ENCODE results near the gene CBX5.
A peak's percentile ranks its signal among the peaks of the same experiment; 100 is the strongest.
"Not testable (repeated sequence)": the region's sequence is repeated elsewhere in the genome, so short reads cannot be mapped to it uniquely, and the experiment has no call there.

CBX5 gene

GRCh38 chr12:54279632-54280467 lies at the start of gene CBX5:
Gene CBX5, minus strand, starts transcription at chr12:54280122. Its CDS starts 22,472 bp downstream, at chr12:54257650.
- peak; percentile 99 for DNase-seq

DNA sequence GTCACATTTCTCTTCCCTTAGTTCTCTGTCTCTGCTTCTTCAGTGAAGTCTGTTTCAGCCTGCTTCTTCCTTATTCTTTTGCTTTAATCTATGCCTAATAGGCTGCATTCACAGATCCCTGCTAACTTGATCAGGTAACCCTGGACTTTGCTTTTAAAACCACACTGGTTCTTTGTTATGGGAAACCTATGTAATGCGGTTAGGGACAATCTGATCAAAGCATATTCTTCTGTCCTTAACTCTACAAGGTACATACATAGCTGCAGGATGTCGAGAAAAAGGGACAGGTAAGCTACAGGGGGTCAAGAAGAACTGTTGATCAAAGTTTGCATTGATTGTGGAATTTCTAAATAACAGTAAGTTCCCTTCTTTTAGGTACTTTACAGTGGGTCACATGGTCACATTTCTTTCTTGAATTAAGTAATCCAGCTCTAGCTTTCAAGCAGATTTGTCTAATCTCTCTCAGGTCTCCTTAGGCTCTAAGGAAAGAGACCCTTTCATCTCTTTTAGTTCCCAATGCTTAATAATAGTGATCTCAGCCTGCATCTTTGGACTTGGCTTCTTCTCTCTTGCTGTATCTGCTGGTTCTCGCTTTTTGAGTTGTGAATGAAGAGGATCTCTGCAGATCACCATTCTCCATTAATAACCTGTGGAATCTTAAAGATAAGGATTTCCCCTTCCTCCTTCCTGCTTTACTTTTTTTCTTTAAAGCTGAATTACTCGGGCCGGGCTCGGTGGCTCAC lies 48.8 kb upstream of the CBX5 start:
- DNase-seq, result no peak

DNA sequence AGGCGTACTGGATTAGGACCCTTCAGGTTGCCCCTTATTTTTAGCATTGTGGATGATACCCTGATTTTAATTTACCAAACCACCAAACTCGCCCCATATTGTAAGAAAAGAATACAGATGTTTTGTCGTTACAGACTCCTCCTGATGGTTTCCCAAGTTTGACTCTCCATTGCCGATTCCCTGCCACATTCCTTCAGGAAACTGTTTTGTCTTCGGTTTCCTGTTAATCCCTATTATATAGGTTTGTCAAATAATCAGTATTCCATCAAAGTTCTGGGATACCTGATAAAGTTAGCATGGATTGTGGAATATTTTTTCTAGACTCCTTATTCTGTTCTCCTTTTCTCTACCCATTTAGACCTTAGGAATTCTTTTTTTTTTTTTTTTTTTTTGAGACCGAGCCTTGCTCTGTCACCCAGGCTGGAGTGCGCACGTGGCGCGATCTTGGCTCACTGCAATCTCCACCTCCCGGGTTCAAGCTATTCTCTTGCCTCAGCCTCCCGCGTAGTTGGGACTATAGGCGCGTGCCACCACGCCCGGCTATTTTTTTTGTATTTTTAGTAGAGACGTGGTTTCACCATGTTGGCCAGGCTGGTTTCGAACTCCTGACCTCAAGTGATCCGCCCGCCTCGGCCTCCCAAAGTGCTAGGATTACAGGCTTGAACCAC lies 45.7 kb upstream of the CBX5 start:
- DNase-seq, result not testable (repeated sequence)

DNA sequence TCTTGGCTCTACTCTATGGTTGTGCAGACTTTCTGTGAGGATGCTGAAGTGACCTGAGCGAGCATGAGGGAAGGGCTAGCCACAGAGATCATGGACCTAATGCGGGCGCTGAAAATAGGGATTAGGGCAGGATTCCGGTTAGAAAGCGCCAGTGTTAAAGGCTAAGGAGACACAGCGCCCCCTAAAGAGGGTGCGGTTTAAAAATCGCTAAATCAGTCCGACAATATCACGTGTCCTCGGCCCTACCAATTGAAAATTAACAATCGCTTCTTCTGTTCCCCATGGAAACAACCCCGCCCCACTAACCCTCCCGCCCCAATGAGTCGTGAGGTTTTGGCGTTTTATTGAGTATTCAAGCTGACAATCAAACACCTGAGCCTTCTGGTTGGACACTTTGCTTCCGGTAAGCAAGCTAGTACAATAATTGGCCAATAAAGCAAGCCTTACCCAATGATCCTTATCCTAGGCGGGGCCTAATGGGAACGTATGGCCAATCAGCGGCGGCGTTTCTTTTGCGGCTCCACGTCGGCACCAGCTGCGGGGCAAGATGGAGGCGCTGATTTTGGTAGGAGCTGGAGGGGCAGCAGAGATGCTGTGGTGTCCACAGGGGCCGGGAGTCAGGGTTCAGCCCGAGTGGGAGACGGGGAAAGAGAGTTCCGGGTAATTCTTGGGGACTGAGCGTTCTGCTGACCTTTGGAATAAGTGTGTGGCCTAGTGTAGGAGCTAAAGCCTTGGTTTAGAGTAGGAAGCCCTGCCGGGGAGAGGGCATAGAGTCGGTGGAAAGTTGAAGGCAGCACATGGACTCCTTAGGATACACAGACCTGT lies 44.9 kb upstream of the CBX5 start, which contains the start of gene COPZ1:
TSS of gene COPZ1 (plus strand) at position 515 of the 825 bp plus-strand sequence. CDS start at position 548, 33 bp downstream.
- peak; percentile 91 for DNase-seq

DNA sequence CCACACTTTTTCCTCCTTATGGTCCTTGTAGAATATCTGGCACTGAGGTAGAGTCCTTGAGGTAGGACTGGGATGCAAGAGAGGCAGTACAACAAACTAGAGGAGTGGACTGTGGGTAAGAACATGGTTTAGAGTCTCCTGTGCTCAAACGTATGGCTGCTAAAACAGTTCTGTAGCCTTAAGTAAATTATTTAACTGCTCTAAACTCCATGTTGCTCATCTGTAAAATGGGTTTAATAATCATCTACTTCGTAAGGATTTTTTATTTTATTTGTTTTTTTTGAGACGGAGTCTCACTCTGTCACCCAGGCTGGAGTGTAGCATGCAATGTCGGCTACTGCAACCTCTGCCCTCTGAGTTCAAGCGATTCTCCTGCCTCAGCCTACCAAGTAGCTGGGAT lies 41.4 kb upstream of the CBX5 start:
- no peak for DNase-seq

- DNase-seq, result not testable (repeated sequence)
Observed at GRCh38 chr12:54312309-54312708, 32.4 kb upstream of the CBX5 start.

- DNase-seq, result no peak
Observed at GRCh38 chr12:54311051-54311450, 31.1 kb upstream of the CBX5 start.

DNA sequence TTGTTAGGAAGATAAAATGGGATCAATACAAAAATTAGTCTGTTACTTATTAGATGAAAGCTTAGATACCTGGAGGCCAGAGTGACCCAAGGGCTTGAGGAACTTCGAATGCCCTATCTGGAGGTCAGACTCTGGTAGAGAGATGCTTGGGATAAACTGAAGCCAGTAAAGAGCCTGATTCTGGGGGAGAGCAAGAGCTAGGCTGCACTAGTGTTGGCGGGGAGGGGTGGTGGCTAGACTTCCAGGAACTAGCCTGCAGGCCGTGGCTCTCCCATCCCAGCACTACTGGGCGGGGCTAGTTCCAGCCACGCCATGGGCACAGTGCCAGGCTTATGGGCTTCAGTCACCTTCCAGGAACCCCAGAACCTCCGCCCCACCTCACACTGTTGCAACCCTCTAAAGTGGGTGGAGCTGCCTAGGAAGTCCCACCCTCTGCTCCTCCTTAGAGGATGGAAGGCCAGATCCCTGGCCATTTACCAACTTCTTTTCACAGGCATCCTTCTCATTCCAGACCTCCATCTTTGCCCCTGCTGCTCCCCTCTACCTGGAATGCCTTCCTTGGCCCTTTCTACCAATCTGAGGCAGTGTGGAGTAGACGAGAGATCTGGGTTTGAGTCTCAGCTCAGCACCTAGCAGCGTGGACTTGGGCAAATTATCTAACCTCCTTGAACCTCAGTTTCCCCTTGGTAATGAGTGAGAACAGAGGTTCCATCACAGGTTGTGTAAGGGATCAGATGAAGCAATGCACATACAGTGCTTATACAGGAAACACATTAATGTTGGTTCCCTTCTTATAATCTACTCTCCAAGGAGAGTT lies 27.2 kb upstream of the CBX5 start:
- peak; percentile 31 for DNase-seq

- no peak for DNase-seq
Observed at GRCh38 chr12:54304187-54304810, 24.4 kb upstream of the CBX5 start.

DNA sequence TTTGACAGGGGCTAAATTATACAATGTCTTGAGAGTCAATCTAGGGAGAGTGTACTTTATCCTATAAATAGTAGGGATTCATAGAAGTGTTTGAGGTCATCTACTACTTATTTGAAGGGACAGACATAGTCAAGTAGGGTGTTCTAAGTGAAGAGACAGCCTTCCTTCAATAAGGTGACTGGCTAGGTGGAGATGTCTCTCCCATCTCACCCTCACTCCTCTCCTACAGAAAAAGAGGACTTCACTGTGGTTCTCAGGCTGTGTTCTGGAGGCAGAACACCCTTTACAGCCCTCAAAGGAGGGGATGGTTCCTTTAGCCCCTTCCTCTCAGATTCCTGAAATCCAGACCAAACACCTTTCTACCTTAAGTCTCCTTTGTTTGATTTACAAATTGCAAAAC lies 23.7 kb upstream of the CBX5 start:
- no peak for DNase-seq

- DNase-seq, result no peak
Observed at GRCh38 chr12:54301428-54302048, 21.6 kb upstream of the CBX5 start.

DNA sequence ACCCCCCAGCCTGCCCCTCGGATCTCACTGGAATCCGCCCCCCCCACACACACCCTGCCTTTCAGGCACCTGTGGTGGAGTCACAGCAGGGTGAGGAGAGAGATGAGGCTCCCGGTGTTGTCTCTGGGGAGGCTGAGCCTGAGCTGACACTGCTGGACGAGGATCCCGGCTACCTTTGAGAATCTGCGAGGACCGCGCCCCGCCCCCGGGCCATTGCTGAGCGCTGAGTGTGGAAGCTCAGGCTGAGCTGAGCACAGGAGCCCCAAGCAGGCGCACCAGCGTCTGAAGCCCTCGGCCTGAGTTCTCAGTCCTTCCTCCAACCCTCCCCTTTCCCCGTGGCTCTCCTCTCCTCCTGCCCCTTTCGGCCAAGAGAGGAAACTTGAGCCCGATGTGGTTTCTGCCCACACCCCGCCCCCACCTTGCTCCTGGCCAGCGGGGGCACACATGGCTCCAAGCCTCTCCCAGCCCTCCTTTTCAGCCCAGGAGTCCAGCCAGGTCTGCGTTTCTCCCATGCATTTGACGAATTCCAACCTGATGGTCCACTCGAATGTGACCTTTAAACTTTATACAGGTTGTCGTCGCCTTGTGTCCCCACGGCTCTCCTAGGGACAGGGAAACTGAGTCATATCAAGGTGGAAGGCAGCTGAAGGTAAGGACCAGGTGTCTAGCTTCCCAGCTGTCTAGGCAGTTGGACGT lies 21.0 kb upstream of the CBX5 start, which contains the start of gene NFE2:
TSS of gene NFE2 (minus strand) at position 284 of the 696 bp plus-strand sequence. CDS start 5,767 bp downstream, outside the sequence.
- no peak for DNase-seq

GRCh38 chr12:54300225-54300731 lies 20.4 kb upstream of the CBX5 start:
- no peak for DNase-seq

DNA sequence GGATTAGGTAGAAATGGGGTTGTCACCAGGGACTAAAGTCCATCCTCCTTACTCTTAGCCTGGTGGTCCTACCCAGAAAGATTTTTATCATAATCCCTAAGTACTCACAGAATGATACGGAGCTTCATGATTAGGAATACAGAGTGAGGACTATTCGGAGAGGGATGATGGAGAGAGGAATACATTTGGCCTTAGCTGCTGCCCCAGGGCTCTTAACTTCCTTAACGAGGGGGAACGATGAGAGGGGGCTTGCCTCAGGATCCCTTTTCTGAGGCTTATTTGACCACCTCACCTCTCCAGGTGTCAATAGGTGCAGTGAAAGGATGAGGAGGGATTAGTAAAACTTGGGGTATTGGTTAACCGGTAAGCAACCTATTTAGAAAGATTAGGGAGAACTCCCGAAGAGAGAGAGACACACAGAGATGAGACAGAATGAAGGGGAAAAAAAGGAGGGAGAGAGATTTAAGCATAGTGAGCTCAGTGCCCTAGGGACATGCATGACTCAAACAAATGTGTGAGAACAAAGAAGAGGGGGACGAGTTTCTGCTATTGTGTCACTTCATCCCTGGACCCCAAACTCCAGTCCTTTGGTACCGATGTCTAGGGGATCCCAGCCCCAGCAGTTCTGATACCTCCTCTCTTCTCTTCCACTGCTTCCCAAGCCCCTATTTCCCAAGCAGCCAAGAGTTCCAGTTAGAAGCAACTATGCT lies 19.7 kb upstream of the CBX5 start:
- DNase-seq, result no peak

DNA sequence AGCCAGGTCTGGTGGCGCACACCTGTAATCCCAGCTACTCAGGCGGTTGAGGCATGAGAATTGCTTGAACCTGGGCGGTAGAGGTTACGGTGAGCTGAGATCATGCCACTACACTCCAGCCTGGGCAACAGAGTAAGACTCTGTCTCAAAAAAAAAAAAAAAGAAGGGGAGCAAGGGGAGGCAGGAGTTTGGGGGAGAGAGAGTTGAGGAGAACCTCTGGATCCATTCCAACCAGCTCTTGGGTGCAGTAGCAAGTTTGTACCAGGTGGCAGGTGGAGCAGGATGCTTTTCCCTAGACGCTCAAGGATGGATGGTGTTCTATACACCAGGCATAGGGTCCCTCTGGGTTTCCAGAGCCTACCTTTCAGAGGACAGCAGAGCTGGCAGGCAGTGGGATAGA lies 19.0 kb upstream of the CBX5 start:
- no peak for DNase-seq

- DNase-seq, result no peak
Observed at GRCh38 chr12:54296393-54297099, 16.6 kb upstream of the CBX5 start.

DNA sequence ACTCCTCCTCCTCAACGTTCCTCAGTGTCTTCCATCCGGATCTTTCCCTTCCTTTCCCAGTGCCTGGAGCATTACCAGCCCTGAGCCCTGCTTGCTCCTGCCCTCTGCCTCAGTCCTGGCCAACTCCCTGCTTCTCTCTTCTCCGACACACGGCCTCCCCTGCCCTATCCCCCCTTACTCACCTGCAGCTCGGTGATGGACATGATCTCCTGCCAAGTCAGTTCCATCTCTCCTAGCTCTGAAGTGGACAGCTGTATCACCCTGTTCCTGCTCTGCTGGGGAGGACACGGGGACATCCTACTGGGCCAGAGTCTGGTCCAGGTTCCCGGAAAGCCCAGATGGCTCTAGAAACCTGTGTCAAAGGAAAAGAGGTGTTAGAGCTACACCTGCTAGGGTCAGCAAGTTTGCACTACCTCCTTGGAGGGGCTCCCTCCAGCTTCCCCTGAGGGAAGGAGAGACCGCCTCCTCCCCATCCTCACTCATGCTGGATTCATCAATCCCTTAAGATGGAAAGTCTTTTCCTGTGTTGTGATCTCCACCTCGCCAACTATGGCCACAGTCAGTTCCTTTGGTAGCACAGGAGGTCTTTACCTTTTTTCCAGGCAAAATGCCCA lies 15.1 kb upstream of the CBX5 start:
- DNase-seq, result no peak

All from activated effector memory CD4-positive, alpha-beta T cell treated with Interleukin-2 at 50 U/mL for 16 hours (primary cell).